Brain microvascular endothelial cell (primary cell): Measurements from ENCODE around the gene NXNL2.

ENCODE experiments used
- DNase-seq: peaks from one replicate; pipeline ENCODE4 v3.0.0-alpha.2; 2020
- H3K27ac ChIP-seq: fragments of 250-450 bp; sonication (Bioruptor Pico); 2 replicates; pipeline ENCODE4 v1.5.1; 2020; ENCODE audit warnings: mild to moderate bottlenecking, moderate library complexity
- H3K27me3 ChIP-seq: fragments of 250-450 bp; sonication (Bioruptor Pico); replicated peaks from 2 replicates; pipeline ENCODE4 v1.5.1; 2020; ENCODE audit warnings: mild to moderate bottlenecking
- H3K36me3 ChIP-seq: fragments of 250-450 bp; sonication (Bioruptor Pico); replicated peaks from 2 replicates; pipeline ENCODE4 v1.5.1; 2020; ENCODE audit warnings: mild to moderate bottlenecking
- H3K4me3 ChIP-seq: 2 replicates; pipeline ENCODE4 v1.5.1; 2011; ENCODE audit warnings: low read depth, mild to moderate bottlenecking, control low read depth, low read length, moderate library complexity
- CTCF ChIP-seq: IDR thresholded peaks from 2 replicates; pipeline ENCODE4 v1.5.1; 2011; ENCODE audit warnings: low read depth, mild to moderate bottlenecking, moderate library complexity, low read length, control low read depth, inconsistent platforms; ENCODE audit errors: missing control alignments
- in situ Hi-C: cut with HindIII; loops from 2 replicates; pipeline ENCODE4 v1.10.0; 2017; ENCODE audit warnings: low sequenced_read_pairs, low pct_ligation_motif_present

Gene NXNL2

DNA sequence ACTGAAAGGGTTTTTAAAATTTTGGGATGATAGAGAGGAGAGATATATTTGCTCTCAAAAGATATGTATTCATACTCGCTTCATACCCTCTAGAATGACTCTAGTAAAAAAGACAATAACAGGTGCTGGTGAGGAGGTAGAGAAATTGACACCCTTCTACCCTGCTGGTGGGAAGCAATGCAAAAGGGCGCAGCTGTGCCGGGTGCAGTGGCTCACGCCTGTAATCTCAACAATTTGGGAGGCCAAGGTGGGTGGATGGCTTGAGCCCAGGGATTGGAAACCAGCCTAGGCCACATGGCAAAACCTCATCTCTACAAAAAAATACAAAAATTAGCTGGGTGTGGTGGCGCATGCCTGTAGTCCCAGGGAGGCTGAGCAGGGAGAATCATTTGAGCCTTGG is 33.9 kb upstream of the NXNL2 start:
- Histone ChIP-seq H3K36me3 (no peaks in the 10 kb centered on the region), H3K4me3 (no peak overlapping the region), H3K27ac (no peak overlapping the region), H3K27me3 (no peaks in the 10 kb centered on the region)
- no peak for DNase-seq
- in situ Hi-C loops, result no loop called here
- no peak for TF ChIP-seq CTCF

DNA sequence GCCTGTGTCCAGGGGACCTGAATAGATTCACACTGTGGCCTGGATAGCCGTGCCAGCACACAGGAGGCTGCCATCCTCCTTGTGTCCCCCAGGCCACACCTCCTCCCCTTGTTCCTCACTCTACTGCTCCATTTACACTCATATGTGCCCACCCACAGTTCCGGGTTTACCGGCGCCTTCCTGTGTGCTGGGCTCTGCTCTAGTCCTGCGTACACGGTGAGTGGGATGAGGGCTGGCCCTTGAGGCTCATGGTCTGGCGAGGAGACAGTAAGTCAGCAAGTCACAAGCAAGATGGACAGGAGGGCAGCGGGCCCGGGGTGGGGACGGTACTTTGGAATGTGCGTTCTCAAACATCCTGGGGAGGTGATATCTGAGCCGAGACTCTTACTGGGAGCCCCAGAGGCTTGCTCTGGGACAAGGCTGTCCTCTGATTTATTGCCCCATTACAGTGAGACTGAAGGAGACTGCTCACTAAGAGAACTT is 32.4 kb upstream of the NXNL2 start:
- H3K36me3 ChIP-seq, result no peaks in the 10 kb centered on the region
- no peak overlapping the region for H3K27ac ChIP-seq
- no peak overlapping the region for H3K4me3 ChIP-seq
- in situ Hi-C loops, result no loop called here
- DNase-seq, result no peak
- no peaks in the 10 kb centered on the region for H3K27me3 ChIP-seq
- no peak for TF ChIP-seq CTCF

GRCh38 chr9:88503081-88503844 is 31.7 kb upstream of the NXNL2 start:
- TF ChIP-seq CTCF, result no peak
- no peak for DNase-seq
- in situ Hi-C loops, result no loop called here
- Histone ChIP-seq H3K36me3 (no peaks in the 10 kb centered on the region), H3K27me3 (no peaks in the 10 kb centered on the region), H3K27ac (no peak overlapping the region), H3K4me3 (no peak overlapping the region)

DNA sequence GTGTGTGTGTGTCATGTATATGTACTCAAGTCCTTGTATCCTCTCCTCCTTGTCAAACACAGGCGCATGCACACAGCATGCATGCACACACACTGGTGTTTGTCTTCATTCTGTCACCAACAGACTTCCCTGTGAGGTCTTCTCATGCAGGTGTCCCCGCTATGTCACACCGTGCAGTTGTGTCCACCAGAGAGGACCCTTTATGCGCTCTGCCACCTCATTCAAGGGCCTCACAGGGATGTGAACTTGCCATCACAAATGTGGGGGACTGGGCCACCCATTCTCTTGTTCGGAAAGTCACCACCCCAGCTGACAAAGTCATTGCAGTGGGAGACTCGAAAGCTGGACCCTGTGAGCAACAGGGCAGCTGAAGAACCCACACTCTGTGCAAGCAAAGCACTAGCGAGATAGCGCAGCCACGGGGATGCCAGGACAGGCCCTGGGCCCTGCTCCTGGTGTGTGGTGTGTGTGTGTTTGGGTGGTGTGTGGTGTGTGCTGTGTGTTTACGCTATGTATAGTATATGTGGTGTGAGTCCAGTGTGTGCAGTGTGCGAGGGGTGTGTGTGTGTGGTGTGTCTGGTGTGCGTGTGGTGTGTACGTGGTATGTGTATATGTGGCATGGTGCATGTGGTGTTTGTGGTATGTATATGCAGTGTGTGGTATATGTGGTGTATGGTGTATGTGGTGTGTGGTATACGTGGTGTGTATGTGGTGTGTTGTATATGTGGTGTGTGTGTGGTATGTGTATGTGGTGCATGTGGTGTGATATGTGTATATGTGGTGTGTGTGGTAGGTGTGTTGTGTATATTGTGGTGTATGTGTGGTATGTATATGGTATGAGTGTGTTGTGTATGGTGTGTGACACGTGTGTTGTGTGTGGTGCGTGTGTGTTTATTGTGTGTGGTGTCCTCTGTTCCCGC is 30.9 kb upstream of the NXNL2 start:
- no peak overlapping the region for H3K27ac ChIP-seq
- no peaks in the 10 kb centered on the region for H3K27me3 ChIP-seq
- no peak overlapping the region for H3K4me3 ChIP-seq
- H3K36me3 ChIP-seq, result no peaks in the 10 kb centered on the region
- in situ Hi-C loops, result no loop called here
- no peak for TF ChIP-seq CTCF
- no peak for DNase-seq

- in situ Hi-C loops, result no loop called here
- no peak for TF ChIP-seq CTCF
- Histone ChIP-seq H3K27ac (no peak overlapping the region), H3K27me3 (no peaks in the 10 kb centered on the region), H3K36me3 (no peaks in the 10 kb centered on the region), H3K4me3 (no peak overlapping the region)
- no peak for DNase-seq
These were observed 26.7 kb upstream of the NXNL2 start for GRCh38 chr9:88508326-88508725.
